Forelimb muscle (tissue), 1 donor: Measurements from ENCODE around the gene WDPCP. TPM values are rescaled to one million over a fixed set of nuclear protein-coding genes. Genes with fewer than 3 reads are reported as not detected.
"Not testable (repeated sequence)": the region's sequence is repeated elsewhere in the genome, so short reads cannot be mapped to it uniquely, and the experiment has no call there.

Source experiments
- DNase-seq: peaks from one replicate; pipeline ENCODE4 v3.0.0-alpha.2; 2013; ENCODE audit warnings: low read depth
- polyA plus RNA-seq: library from polyadenylated mRNA; unstranded; fragments of 120-200 nt; gene quantifications from one replicate; pipeline ENCODE4 v1.2.1, GENCODE V29; 2013; ENCODE audit not compliant: insufficient read length

Gene WDPCP
- polyA plus RNA-seq, 1 donor: 7.5 TPM

- no peak for DNase-seq
Observed at GRCh38 chr2:63104482-63104881, 483.8 kb downstream of the WDPCP start.

GRCh38 chr2:63101954-63102353, 486.3 kb downstream of the WDPCP start:
- DNase-seq: no peak

- no peak for DNase-seq
Observed at GRCh38 chr2:63099032-63099431, 489.2 kb downstream of the WDPCP start.

GRCh38 chr2:63096491-63096890, 491.8 kb downstream of the WDPCP start:
- no peak for DNase-seq

GRCh38 chr2:63093502-63093901, 494.8 kb downstream of the WDPCP start:
- no peak for DNase-seq

DNA sequence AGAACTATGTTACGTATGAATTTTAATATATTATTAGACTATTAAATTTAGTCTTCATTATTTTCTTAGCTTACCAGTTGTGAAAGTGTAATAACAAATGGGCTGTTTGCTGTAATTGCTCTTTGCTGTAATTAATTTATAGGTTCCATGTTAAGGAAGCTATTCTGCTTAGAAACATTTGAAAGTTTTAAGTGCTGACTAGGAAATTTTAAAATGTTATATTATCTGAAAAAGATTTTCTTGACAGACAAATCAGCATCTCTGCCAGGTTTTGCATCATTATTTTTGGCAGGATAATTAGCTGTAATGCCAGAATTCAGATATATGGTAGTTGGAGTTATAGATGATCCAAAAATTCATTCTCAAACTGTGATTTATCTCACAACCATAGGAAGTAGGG, 495.4 kb downstream of the WDPCP start:
- no peak for DNase-seq

DNA sequence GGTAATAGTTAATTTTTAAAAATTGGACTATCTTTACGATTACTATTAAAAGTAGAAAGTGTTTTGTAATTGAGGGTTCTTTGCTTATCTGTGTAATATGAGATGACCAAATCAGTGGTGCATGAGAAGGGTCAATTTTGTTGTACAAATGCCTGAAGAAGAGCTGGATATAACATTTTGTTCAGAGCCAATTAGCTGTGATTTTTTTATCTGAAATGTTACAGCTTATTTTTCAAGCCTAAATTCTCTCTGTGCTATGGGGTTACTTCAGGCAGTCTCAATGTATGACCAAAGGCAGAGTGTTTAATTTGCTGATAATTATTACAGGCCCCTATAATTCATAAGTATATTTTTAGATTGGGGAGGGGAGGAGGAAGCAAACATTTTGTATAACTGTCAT, 495.9 kb downstream of the WDPCP start:
- DNase-seq: no peak

GRCh38 chr2:63086687-63087086, 501.6 kb downstream of the WDPCP start:
- no peak for DNase-seq

DNA sequence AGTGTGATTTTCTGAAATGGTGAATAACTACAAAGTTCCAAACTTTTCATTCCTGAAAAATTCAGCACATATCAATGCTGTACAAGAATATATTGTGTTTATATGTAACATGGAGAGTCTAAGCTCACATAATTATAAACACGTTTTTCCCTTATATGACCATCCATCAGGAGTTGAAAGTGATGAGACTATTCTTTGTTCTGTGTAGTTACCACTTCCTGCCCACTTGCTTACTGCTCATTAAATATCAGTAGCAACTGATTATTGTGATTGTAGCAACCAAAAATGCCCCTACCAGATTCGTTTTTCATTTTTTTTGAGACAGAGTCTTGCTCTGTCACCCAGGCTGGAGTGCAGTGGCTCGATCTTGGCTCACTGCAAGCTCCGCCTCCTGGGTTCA, 506.9 kb downstream of the WDPCP start:
- DNase-seq: no peak

DNA sequence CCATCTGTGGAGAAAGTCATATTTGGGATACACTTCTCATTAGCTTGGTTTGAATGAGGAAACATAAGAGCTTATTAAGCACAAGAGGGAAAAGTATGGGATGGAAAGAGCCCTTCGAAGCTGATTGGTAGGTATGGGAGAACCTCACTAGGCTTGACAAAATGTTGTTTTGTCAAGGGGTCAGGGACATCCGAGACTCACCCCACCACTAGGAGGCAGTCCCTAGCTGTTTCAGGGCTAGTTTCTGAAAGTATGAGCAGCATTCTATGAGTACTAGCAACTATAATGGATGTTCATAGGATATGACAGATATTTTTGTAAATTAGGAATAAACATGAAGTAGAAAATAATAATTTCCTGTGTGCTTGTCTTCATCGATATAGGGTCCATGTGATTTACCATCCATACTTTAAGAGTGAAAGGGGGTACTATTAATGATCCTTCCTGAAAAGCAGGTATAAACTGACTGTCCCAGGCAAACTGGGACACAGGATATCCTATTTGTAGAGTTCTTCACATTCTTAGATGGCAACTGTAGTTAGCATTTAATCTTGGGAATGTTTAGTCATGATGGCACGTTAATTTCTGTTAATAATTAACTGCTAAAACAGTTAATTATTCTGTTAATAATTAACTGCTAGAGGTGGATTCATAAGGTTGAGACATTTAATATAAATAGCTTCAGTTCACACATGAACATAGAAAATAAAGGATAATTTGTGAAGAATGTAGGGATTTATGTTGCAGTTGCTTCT, 509.2 kb downstream of the WDPCP start:
- DNase-seq: no peak

- DNase-seq: not testable (repeated sequence)
Observed at GRCh38 chr2:63074399-63074798, 513.9 kb downstream of the WDPCP start.

GRCh38 chr2:63073994-63074393, 514.3 kb downstream of the WDPCP start:
- DNase-seq: no peak

DNA sequence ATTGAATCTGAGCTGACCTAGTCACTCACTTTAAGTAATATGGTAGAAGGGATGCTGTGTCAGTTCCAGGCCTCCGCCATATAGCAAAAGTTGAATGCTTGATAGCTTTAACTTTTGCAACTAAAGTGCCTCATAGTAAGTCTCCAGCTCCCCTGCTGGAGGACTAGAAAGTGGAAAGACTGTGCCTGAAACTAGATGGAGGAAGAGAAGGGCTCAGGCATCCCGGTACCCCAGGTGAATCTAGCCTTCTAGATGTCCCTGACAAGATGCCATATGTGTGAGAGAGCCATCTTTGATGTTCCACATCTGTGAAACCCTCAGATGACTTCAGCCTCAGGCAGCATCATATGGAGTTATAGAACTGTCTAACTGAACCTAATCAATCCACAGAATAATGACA, 516.6 kb downstream of the WDPCP start:
- DNase-seq: no peak

Other genes with a start within 250 kb of the WDPCP start
- 342 TPM for gene MDH1, start 486 bp upstream of the WDPCP start, polyA plus RNA-seq